WTC11 (cell line): ENCODE data around the gene INPP5K.

ENCODE experiments used
- CTCF ChIP-seq: fragments of 200-600 bp; IDR thresholded peaks from 2 replicates; pipeline ENCODE4 v1.8.0; 2022; ENCODE audit warnings: antibody characterized with exemption
- ETV6 ChIP-seq: sonication (generic); formaldehyde crosslinking; IDR thresholded peaks from 2 replicates; pipeline ENCODE4 v1.8.1; 2022; ENCODE audit warnings: mild to moderate bottlenecking, missing genetic modification reagents
- HMGXB4 ChIP-seq: sonication (generic); formaldehyde crosslinking; IDR thresholded peaks from 2 replicates; pipeline ENCODE4 v1.8.1; 2023; ENCODE audit warnings: mild to moderate bottlenecking, moderate library complexity, missing genetic modification reagents
- IRF2 ChIP-seq: sonication (generic); formaldehyde crosslinking; IDR thresholded peaks from 2 replicates; pipeline ENCODE4 v1.8.0; 2022; ENCODE audit warnings: low read depth, missing genetic modification reagents, borderline replicate concordance
- JAZF1 ChIP-seq: fragments of 250-450 bp; sonication (Bioruptor Pico); IDR thresholded peaks from 2 replicates; pipeline ENCODE4 v1.9.0; 2021; ENCODE audit warnings: moderate library complexity, mild to moderate bottlenecking, inconsistent platforms
- NFYB ChIP-seq: sonication (generic); formaldehyde crosslinking; conservative IDR thresholded peaks from 2 replicates; pipeline ENCODE4 v1.8.0; 2022; ENCODE audit warnings: low read depth, missing genetic modification reagents
- NR1H2 ChIP-seq: sonication (generic); formaldehyde crosslinking; IDR thresholded peaks from 2 replicates; pipeline ENCODE4 v1.9.0; 2021; ENCODE audit warnings: mild to moderate bottlenecking, moderate library complexity, missing genetic modification reagents
- TCF7 ChIP-seq: sonication (generic); formaldehyde crosslinking; IDR thresholded peaks from 2 replicates; pipeline ENCODE4 v1.8.0; 2022; ENCODE audit warnings: mild to moderate bottlenecking, low read depth, missing genetic modification reagents, moderate library complexity
- TEAD4 ChIP-seq: sonication (generic); formaldehyde crosslinking; IDR thresholded peaks from 2 replicates; pipeline ENCODE4 v1.8.0; 2022; ENCODE audit warnings: mild to moderate bottlenecking, missing genetic modification reagents
- ZNF121 ChIP-seq: sonication (generic); formaldehyde crosslinking; IDR thresholded peaks from 2 replicates; pipeline ENCODE4 v1.8.0; 2023; ENCODE audit warnings: missing genetic modification reagents
- ZNF232 ChIP-seq: sonication (generic); formaldehyde crosslinking; IDR thresholded peaks from 2 replicates; pipeline ENCODE4 v1.8.0; 2022; ENCODE audit warnings: mild to moderate bottlenecking, missing genetic modification reagents
- ZNF317 ChIP-seq: sonication (generic); formaldehyde crosslinking; IDR thresholded peaks from 2 replicates; pipeline ENCODE4 v1.8.1; 2023; ENCODE audit warnings: low read depth, mild to moderate bottlenecking, moderate library complexity, missing genetic modification reagents, borderline replicate concordance

- no peak for TF ChIP-seq TEAD4
- no peak for TF ChIP-seq NR1H2
- TF ChIP-seq HMGXB4 (CRISPR knock-in tag) = 0 out of 2 replicates have a peak, but pooled peaks have one; percentile 30
- TF ChIP-seq NFYB (CRISPR knock-in tag) = no peak
- no peak for TF ChIP-seq JAZF1 (CRISPR knock-in tag)
- TF ChIP-seq ETV6 (CRISPR knock-in tag) = no peak
- no peak for TF ChIP-seq ZNF232 (CRISPR knock-in tag)
- no peak for TF ChIP-seq CTCF
- no peak for TF ChIP-seq ZNF317 (CRISPR knock-in tag)
- TF ChIP-seq IRF2 (CRISPR knock-in tag) = no peak
- no peak for TF ChIP-seq ZNF121 (CRISPR knock-in tag)
- TF ChIP-seq TCF7 (CRISPR knock-in tag) = no peak
These were observed 30.7 kb downstream of the INPP5K start for GRCh38 chr17:1485423-1486376.
